ENCODE data around the gene BUD23. TPM values are rescaled to one million over a fixed set of nuclear protein-coding genes. Genes with fewer than 3 reads are reported as not detected.

BUD23 gene
- total RNA-seq, 1 experiment from 2014 or later = 168 TPM

DNA sequence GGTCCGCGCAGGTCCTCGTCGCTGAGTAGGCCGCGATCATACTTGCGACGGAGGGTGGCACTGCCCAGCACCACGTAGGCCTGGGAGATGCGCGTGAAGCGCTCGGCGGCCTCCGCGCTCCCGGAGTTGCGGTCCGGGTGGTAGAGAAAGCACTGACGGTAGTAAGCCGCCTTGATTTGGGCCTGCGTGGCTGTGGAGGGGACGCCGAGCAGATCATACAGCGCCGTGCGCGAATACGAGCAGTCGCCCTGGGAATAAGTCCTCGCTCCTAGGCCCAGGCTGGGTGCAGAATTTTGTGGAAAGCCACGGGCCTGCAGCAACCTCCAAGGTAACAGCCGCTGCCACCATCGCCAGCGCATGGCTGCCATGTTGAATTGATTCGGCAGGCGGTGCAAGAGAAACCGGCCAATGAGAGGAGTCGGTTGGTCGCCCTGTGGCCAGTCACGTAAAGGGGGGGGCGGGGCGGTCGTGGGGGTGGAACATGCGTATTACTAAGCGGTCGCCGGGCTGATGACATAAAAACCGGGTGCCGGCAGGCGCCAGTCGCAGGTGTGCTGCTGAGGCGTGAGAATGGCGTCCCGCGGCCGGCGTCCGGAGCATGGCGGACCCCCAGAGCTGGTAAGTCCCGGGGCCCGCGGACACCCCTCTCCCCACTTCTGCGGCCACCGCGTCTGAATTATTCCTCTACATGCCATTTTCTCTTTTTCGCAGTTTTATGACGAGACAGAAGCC is at the start of gene BUD23, which contains the start of gene DNAJC30 (continued):
- TF ChIP-seq, protein P1, sequence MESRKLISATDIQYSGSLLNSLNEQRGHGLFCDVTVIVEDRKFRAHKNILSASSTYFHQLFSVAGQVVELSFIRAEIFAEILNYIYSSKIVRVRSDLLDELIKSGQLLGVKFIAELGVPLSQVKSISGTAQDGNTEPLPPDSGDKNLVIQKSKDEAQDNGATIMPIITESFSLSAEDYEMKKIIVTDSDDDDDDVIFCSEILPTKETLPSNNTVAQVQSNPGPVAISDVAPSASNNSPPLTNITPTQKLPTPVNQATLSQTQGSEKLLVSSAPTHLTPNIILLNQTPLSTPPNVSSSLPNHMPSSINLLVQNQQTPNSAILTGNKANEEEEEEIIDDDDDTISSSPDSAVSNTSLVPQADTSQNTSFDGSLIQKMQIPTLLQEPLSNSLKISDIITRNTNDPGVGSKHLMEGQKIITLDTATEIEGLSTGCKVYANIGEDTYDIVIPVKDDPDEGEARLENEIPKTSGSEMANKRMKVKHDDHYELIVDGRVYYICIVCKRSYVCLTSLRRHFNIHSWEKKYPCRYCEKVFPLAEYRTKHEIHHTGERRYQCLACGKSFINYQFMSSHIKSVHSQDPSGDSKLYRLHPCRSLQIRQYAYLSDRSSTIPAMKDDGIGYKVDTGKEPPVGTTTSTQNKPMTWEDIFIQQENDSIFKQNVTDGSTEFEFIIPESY (IDR thresholded peaks at IDR 0.05; ENCODE audit: extremely low read depth, insufficient replicate concordance, low read length) = peak; percentile 33
- TF ChIP-seq ELF1 (IDR thresholded peaks at IDR 0.05; ENCODE audit: borderline replicate concordance, low read depth) (peak; percentile 68; the same call in 1 of the 2 replicates), RAD21 (IDR thresholded peaks at IDR 0.05; ENCODE audit: low read depth) (no peak), SIN3A (IDR thresholded peaks at IDR 0.05; ENCODE audit: low read depth) (peak; percentile 88), JUND (IDR thresholded peaks at IDR 0.05) (no peak)

DNA sequence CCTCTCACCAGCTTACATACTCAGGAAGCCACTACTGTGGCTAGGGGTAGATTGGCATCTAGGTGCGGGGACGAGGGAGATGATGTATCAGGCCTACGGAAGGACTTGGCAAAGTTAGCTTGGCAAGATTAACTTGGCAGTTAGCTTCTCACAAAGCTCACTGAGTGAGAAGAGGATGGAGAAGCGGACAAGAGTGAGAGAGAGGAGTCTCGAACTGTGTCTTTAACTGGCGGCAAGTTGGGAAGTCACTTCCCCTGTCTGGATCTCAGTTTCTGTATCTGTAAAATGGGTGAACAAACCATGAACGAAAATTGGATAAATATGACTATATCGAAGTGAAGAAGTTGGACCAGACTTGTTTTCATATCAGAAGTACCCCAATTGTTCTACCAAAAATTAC is 49.6 kb upstream of the BUD23 start:
- H3K4me1 ChIP-seq (ENCODE audit: control insufficient read depth in 1 of 2, insufficient read depth in 2 of 2, low read length in 2 of 2) = peaks cover 53 to 85% of the 10 kb centered on the region in 2 experiments
- no peaks in the 10 kb centered on the region for H3K36me3 ChIP-seq (ENCODE audit: control insufficient read depth in 1 of 2, insufficient read depth in 2 of 2, low read length in 2 of 2)
- BruUV-seq (replicated peaks) = no TSS peak
- no peak overlapping the region for H3K4me3 ChIP-seq (replicated peaks in 1 of 2; ENCODE audit: low read depth in 1 of 2, low read length in 2 of 2)
- RAD21 ChIA-PET (ENCODE audit: low non-redundant PET in 1 of 2, low total read pairs in 2 of 2, uncharacterized antibody in 2 of 2, unreplicated experiment in 2 of 2) = no interaction called here
- H3K4me2 ChIP-seq (ENCODE audit: low read length) = no peak overlapping the region
- CTCF ChIA-PET = no interaction called here
- H3K9me2 ChIP-seq (ENCODE audit: insufficient read depth) = no peaks in the 10 kb centered on the region
- POLR2A ChIA-PET = no interaction called here
- ATAC-seq (no peak), DNase-seq (ENCODE audit: low read depth, low spot score) (no peak)
- TF ChIP-seq SRF (IDR thresholded peaks at IDR 0.05; ENCODE audit: low read depth) = no peak
- TF ChIP-seq POLR2AphosphoS5 (IDR thresholded peaks at IDR 0.05; ENCODE audit: low read depth, low read length) = no peak
- no peak for TF ChIP-seq SP1 (IDR thresholded peaks at IDR 0.05; ENCODE audit: low read depth)
- TF ChIP-seq ELF1 (IDR thresholded peaks at IDR 0.05; ENCODE audit: borderline replicate concordance, low read depth) = no peak
- TF ChIP-seq CBX3 (IDR thresholded peaks at IDR 0.05; ENCODE audit: low read depth) = no peak
- H2AFZ ChIP-seq (ENCODE audit: low read depth, low read length, poor library complexity, severe bottlenecking) = no peak overlapping the region
- H3K9me3 ChIP-seq (ENCODE audit: control insufficient read depth in 1 of 2, insufficient read depth in 1 of 2, low read depth in 1 of 2, low read length in 2 of 2) = no peaks in the 10 kb centered on the region
- intact Hi-C loops (cut with micrococcal nuclease) = no loop called here
- no peak overlapping the region for H3K9ac ChIP-seq (ENCODE audit: low read length)
- no peaks in the 10 kb centered on the region for H3K27me3 ChIP-seq (ENCODE audit: insufficient read depth, low read length)
- no peaks in the 10 kb centered on the region for H4K20me1 ChIP-seq (ENCODE audit: insufficient read depth)
- H3K79me2 ChIP-seq (ENCODE audit: insufficient read depth, low read length) = no peaks in the 10 kb centered on the region; the same call in 1 of the 2 replicates
- H3K27ac ChIP-seq (ENCODE audit: low read depth, low read length) = no peak overlapping the region
